HG02885 (cell line): ENCODE measurements around the gene NDFIP1.

Experiments
- ATAC-seq: cut with Tn5 transposase; IDR thresholded peaks from one replicate; pipeline ENCODE4 v1.9.1; 2021; ENCODE audit warnings: mild to moderate bottlenecking; ENCODE audit not compliant: unreplicated experiment, poor library complexity

NDFIP1 gene

DNA sequence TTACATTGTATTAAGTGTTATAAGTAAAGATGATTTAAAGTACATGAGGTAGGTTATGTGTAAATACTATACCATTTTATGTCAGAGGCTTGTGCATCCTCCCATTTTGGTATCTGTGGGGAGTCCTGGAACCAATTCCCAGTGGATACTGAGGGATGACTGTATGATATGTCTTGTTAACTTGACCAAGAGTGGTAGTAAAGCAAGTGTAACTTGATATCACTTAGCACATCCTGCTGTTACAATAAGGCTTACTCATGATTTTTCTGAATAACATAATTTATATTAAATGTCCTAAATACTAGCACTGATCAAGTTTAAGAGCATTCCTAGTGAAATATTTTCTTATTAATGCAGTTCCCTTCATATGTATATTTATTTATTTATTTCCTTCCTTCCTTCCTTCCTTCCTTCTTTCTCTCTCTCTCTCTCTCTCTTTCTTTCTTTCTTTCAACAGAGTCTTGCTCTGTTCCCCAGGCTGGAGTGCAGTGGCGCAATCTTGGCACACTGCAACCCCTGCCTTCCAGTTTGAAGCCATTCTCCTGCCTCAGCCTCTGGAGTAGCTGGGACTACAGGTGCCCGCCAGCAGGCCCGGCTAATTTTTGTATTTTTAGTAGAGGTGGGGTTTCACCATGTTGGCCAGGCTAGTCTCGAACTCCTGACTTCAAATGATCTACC is 7.5 kb downstream of the NDFIP1 start:
- no peak for ATAC-seq

GRCh38 chr5:142117579-142118151 is 9.1 kb downstream of the NDFIP1 start:
- ATAC-seq: no peak

DNA sequence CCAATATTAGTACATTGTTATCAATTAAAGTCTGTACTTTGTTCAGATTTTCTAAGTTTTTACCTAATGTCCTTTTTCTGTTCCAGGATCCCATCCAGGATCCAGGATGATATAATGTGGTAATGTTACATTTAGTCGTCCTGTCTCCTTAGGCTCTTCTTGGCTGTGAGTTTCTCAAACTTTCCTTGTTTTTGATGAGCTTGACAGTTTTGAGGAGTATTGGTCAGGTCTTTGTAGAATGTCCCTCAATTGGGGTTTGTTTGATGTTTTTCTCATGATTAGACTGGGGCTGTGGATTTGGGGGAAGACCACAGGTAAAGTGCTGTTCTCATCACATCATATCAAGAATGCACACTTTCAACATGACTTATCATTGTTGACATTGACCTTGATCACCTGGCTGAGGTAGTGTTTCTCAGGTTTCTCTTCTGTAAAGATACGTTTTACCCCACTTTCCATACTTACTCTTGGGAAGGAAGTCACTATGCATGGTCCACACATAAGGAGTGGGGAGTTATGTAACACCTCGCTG is 9.6 kb downstream of the NDFIP1 start:
- no peak for ATAC-seq

GRCh38 chr5:142119051-142119625 is 10.6 kb downstream of the NDFIP1 start:
- ATAC-seq: no peak

DNA sequence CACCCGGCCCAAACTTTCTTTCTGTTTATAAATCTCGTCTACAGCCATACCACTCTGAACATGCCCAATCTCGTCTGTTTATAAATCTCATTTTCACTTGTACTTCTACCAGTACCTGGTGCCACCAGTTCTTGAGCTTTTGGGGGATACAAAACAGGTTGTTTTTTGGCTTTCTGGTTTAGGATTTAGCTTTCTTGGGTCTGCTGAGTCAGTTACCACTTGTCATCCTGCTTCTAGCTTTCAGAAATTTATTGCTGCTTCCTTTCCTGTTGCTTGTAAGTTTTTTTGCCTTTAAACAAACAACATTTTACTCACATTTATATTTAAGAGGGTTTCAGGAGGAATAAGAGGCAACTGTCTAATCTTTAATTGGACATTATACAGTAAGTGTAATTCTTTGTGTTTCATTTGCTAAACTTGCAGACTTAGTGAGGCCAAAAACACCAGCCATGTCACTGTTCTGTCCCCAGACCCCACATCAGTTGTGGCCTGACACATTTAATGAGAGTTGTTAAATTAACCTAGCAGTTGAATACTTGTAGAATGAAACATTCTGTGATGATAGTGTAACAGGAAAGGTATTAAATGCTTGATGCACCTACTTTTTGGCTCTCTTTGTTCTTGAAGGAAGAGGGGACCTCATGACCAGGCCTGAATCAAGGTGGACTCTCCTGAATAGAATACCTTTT is 11.8 kb downstream of the NDFIP1 start:
- ATAC-seq: no peak

GRCh38 chr5:142122121-142122520 is 13.5 kb downstream of the NDFIP1 start:
- no peak for ATAC-seq

- ATAC-seq: no peak
Observed at GRCh38 chr5:142125378-142125777, 16.8 kb downstream of the NDFIP1 start.

GRCh38 chr5:142125963-142126362 is 17.4 kb downstream of the NDFIP1 start:
- no peak for ATAC-seq

- no peak for ATAC-seq
Observed at GRCh38 chr5:142128675-142129208, 20.2 kb downstream of the NDFIP1 start.

DNA sequence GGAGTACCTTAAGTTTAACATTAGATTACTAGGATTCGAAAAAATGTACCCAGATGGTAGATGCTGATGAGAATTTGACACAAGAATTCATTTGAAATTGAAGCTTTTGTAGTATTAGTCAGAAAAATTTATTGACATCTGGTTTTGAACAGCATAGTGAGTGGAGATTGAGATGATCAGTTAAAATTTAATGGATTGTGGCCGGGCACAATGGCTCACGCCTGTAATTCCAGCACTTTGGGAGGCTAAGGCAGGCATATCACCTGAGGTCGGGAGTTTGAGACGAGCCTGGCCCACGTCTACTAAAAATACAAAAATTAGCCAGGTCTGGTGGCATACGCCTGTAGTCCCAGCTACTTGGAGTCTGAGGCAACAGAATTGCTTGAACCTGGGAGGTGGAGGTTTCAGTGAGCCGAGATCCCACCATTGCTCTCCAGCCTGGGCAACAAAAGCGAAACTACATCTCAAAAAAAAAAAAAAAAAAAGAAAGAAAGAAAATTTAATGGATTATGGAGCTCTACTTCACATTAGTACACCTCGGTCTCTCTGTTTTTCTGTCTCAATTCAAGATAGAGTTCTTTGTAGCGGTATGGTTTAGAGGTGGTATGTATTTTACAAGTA is 21.0 kb downstream of the NDFIP1 start:
- no peak for ATAC-seq

DNA sequence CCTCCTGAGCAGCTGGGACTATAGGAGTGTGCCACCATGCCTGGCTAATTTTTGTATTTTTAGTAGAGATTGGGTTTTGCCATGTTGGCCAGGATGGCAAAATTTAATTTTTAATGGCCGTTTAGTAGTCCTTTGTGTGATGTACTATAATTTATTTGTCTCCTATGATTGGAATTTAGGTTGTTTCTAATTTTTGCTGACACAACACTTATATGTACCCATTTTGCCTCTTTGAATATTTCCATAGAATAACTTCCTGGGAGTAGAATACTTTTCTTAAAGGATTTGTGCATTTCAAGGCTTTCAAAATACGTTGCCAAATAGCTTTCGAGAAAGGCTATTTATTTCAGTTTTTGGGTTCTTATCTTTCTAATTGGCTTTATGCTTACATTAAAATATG is 22.8 kb downstream of the NDFIP1 start:
- ATAC-seq: no peak

GRCh38 chr5:142132916-142133315 is 24.3 kb downstream of the NDFIP1 start:
- ATAC-seq: no peak

DNA sequence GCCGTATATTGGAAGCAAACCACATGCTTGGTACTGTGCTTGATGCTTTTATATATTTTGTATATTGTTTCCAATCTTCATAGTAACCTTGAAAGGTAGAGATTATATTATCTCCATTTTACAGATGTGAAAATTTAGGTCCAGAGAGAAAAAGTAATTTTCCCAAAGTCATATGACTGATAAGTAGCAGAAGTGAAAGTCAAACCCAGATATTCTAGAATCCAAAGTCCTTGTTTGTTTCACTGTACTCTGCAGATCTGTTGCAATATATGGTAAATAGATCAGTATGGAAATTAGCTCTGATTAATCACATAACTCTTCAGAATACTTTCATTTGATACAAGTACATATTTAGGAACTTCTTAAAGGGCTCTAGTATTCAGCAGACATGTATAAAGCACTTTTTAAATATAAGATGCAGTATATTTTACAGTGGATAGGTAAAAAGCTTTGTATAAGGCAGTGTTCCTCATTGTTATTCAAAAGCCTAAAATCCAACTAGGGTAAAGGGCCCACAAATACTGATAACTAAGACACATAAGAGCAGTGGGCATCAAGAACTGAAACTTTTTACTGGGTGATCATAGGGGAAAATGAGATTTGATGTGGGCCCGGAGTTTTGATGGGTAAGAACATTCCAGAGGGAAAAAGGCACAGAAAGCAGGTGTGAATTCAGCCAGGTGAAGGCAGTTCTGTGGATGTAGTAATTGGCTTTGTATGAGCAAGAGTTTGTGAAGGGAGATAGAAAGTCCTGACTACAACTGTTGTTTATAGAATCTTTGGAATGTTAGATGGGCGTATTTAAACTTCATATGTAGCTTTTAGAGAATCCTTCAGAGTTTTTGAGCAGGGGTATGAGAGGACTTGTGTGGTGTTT is 25.0 kb downstream of the NDFIP1 start:
- no peak for ATAC-seq

- ATAC-seq: no peak
Observed at GRCh38 chr5:142134331-142135010, 25.9 kb downstream of the NDFIP1 start.

DNA sequence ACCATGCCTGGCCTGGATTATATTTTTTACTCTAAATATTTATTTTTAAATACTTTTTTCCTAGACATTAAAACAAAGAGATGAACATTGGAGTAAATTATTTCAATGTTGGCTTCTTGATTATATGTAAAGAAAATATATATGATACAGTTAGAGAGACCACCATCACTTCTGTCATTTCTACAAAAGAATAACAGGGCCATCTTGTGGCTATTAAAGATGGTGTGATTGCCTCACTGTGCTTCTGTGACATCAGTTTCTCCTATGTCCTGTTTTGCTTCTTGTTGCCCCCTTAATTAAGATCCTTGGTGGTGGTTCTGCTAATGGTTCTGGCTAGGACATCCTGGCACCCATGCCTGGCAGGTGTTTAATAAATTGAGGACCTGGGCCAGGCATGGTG is 32.9 kb downstream of the NDFIP1 start:
- ATAC-seq: no peak

GRCh38 chr5:142143878-142144277 is 35.3 kb downstream of the NDFIP1 start:
- ATAC-seq: no peak

GRCh38 chr5:142145106-142145900 is 36.7 kb downstream of the NDFIP1 start:
- peak; percentile 84 for ATAC-seq

- ATAC-seq: no peak
Observed at GRCh38 chr5:142149363-142149762, 40.8 kb downstream of the NDFIP1 start.
